GM12878 (cell line): ENCODE results near the gene OPRM1. TPM values are rescaled to one million over a fixed set of nuclear protein-coding genes. Genes with fewer than 3 reads are reported as not detected.

ENCODE experiments used
- ATAC-seq: fragments of 200-7000 bp; cut with Tn5 transposase; 3 replicates; pipeline ENCODE4 v1.9.1; 2020; ENCODE audit warnings: mild to moderate bottlenecking, moderate library complexity
- BruUV-seq: library from RNA; stranded (reverse); fragments of 400-500 nt; replicated peaks from 2 replicates; lab custom pipeline; 2021; lab: Mats Ljungman, UMichigan
- CTCF ChIA-PET: fragments of 300-600 bp; sonication (Branson Sonifier 250); formaldehyde crosslinking; extraction: SDS; loops from one replicate; lab custom pipeline; 2021; ENCODE audit warnings: inconsistent platforms; lab: Yijun Ruan, JAX
- POLR2A ChIA-PET: fragments of 350-600 bp; formaldehyde crosslinking; extraction: SDS; loops from one replicate; lab custom pipeline; 2021; ENCODE audit warnings: inconsistent platforms; lab: Charles Lee
- RAD21 ChIA-PET: fragments of 300-600 bp; sonication (Branson Sonifier 250); formaldehyde crosslinking; loops from one replicate; lab custom pipeline; 2023; ENCODE audit warnings: antibody characterized with exemption; ENCODE audit not compliant: unreplicated experiment; lab: Charles Lee
- SMC1A ChIA-PET: fragments of 300-600 bp; sonication (Branson Sonifier 250); formaldehyde crosslinking; loops from one replicate; lab custom pipeline; 2023; ENCODE audit not compliant: unreplicated experiment, uncharacterized antibody; lab: Charles Lee
- DNase-seq: peaks from one replicate; pipeline ENCODE4 v3.0.0-alpha.2; 2011; ENCODE audit warnings: low read depth, low spot score
- FAIRE-seq: peaks from 3 replicates; lab custom pipeline; 2011; peaks lifted over from hg19 to GRCh38; lab: Jason Lieb, UNC
- H2AFZ ChIP-seq: 2 replicates; pipeline ENCODE4 v1.6.0; 2011; ENCODE audit warnings: low read depth, low read length, control low read depth; ENCODE audit not compliant: control insufficient read depth
- H3K27ac ChIP-seq: 2 replicates; pipeline ENCODE4 v1.5.1; 2011; ENCODE audit warnings: control low read depth; ENCODE audit not compliant: control insufficient read depth, insufficient read depth
- H3K27me3 ChIP-seq, 2 experiments: replicated peaks in 1 of 2; 2 replicates each; pipeline versions ENCODE4 v1.6.0 to v1.6.1; 2011; ENCODE audit warnings: low read length in 1 of 2; ENCODE audit not compliant: control insufficient read depth in 2 of 2, insufficient read depth in 2 of 2
- H3K36me3 ChIP-seq, 2 experiments: 2 replicates each; pipeline ENCODE4 v1.5.1; 2011; ENCODE audit warnings: low read length in 1 of 2; ENCODE audit not compliant: control insufficient read depth in 2 of 2, insufficient read depth in 2 of 2
- H3K4me1 ChIP-seq: 2 replicates; pipeline ENCODE4 v1.6.1; 2011; ENCODE audit warnings: mild to moderate bottlenecking, low read length, moderate library complexity, mixed read lengths; ENCODE audit not compliant: control insufficient read depth, insufficient read depth
- H3K4me2 ChIP-seq: 2 replicates; pipeline ENCODE4 v1.6.0; 2011; ENCODE audit warnings: control low read depth; ENCODE audit not compliant: control insufficient read depth, insufficient read depth
- H3K4me3 ChIP-seq: fragments of 200-600 bp; sonication (generic); 2 replicates; pipeline ENCODE4 v1.5.1; 2016
- H3K79me2 ChIP-seq: 2 replicates; pipeline ENCODE4 v1.6.0; 2011; ENCODE audit warnings: low read length; ENCODE audit not compliant: control insufficient read depth, insufficient read depth
- H3K9ac ChIP-seq: 2 replicates; pipeline ENCODE4 v1.8.0; 2011; ENCODE audit warnings: low read length, control low read depth, mixed read lengths; ENCODE audit not compliant: control insufficient read depth, insufficient read depth
- H3K9me3 ChIP-seq: replicated peaks from 3 replicates; pipeline ENCODE4 v1.5.1; 2011; ENCODE audit warnings: mild to moderate bottlenecking, low read length; ENCODE audit not compliant: control insufficient read depth, insufficient read depth
- H4K20me1 ChIP-seq: 2 replicates; pipeline ENCODE4 v1.6.0; 2011; ENCODE audit not compliant: control insufficient read depth, insufficient read depth
- CREB1 ChIP-seq: IDR thresholded peaks from 2 replicates; pipeline ENCODE4 v1.6.1; 2012; ENCODE audit warnings: low read depth, mild to moderate bottlenecking, inconsistent platforms
- HDAC6 ChIP-seq: fragments of 200-600 bp; sonication (generic); IDR thresholded peaks from one replicate; pipeline ENCODE4 v1.8.0; 2017; ENCODE audit warnings: antibody characterized with exemption; ENCODE audit not compliant: unreplicated experiment
- MTA3 ChIP-seq: IDR thresholded peaks from 2 replicates; pipeline ENCODE4 v1.6.1; 2012; ENCODE audit warnings: low read length, inconsistent platforms, borderline replicate concordance
- NFIC ChIP-seq: IDR thresholded peaks from 2 replicates; pipeline ENCODE4 v1.6.1; 2012; ENCODE audit warnings: low read depth, mild to moderate bottlenecking, inconsistent platforms, low read length, moderate library complexity
- NR2C2 ChIP-seq: IDR thresholded peaks from 2 replicates; pipeline ENCODE4 v1.6.1; 2011; ENCODE audit warnings: borderline replicate concordance, low read depth; ENCODE audit not compliant: control insufficient read depth, insufficient read length
- PML ChIP-seq: IDR thresholded peaks from 2 replicates; pipeline ENCODE4 v1.6.1; 2012; ENCODE audit warnings: low read length, inconsistent platforms
- POU2F2 ChIP-seq: IDR thresholded peaks from 3 replicates; pipeline ENCODE4 v1.6.1; 2011; ENCODE audit warnings: low read depth, mild to moderate bottlenecking, low read length, borderline replicate concordance
- RAD51 ChIP-seq: fragments of 450-650 bp; IDR thresholded peaks from 2 replicates; pipeline ENCODE4 v1.6.1; 2016; ENCODE audit warnings: moderate library complexity, mild to moderate bottlenecking, inconsistent platforms
- RB1 ChIP-seq: fragments of 450-650 bp; formaldehyde crosslinking; IDR thresholded peaks from 2 replicates; pipeline ENCODE4 v1.6.1; 2017; ENCODE audit warnings: mild to moderate bottlenecking, borderline replicate concordance
- RFX5 ChIP-seq: IDR thresholded peaks from 2 replicates; pipeline ENCODE4 v1.6.1; 2011; ENCODE audit warnings: low read depth, low read length, improper control_type of control experiment
- SREBF2 ChIP-seq: IDR thresholded peaks from 2 replicates; pipeline ENCODE4 v1.6.1; 2012; ENCODE audit warnings: mild to moderate bottlenecking, low read length
- ZNF217 ChIP-seq: fragments of 450-650 bp; IDR thresholded peaks from 2 replicates; pipeline ENCODE4 v1.6.1; 2017; ENCODE audit warnings: antibody characterized with exemption, mild to moderate bottlenecking
- WGBS: methylation state at CpG from one replicate; pipeline ENCODE4 v1.1.6; 2016; ENCODE audit warnings: low lambda C conversion rate; ENCODE audit not compliant: insufficient replicate concordance, insufficient coverage; ENCODE audit errors: missing lambda C conversion rate; 5-methylcytosine and 5-hydroxymethylcytosine counted together
- in situ Hi-C: fragments of 300-500 bp; cut with MboI; formaldehyde crosslinking; loops from 9 replicates; pipeline ENCODE4 v1.14.3; 2018; ENCODE audit warnings: mixed read lengths
- intact Hi-C: fragments of 100-400 bp; cut with micrococcal nuclease; formaldehyde crosslinking; loops from one replicate; pipeline ENCODE4 v1.14.2; 2022; ENCODE audit not compliant: unreplicated experiment
- polyA plus RNA-seq, 11 experiments: library from polyadenylated mRNA; depleted of rRNA in 4 of 11; unstranded in 6 of 11; stranded (reverse) in 5 of 11; fragments of >200 nt; fragmentation: Nextera tagmentation in 4 of 11; fragmentation: Illumina TruSeq in 1 of 11; extraction: Ambion mirVana in 4 of 11; extraction: Trizol in 1 of 11; gene quantifications; 1 replicate in 1 of 11; 2 replicates in 10 of 11; pipeline versions ENCODE4 v1.2.1 to v1.2.3, GENCODE V29; 2011 to 2016; ENCODE audit warnings: inconsistent platforms in 2 of 11, missing spikeins in 2 of 11, low read depth in 1 of 11
- total RNA-seq, 4 experiments: library from RNA; depleted of rRNA in 3 of 4; stranded (reverse); fragments of >200 nt in 3 of 4; fragmentation: Illumina TruSeq in 1 of 4; extraction: Trizol in 1 of 4; gene quantifications; 2 replicates each; pipeline versions ENCODE4 v1.2.1 to v1.2.3, GENCODE V29; 2013 to 2021
- TF ChIP-seq, protein P1 (sequence below): fragments of 450-650 bp; IDR thresholded peaks from 2 replicates; pipeline ENCODE4 v1.6.1; 2017; ENCODE audit warnings: borderline replicate concordance

OPRM1 gene
- total and polyA plus RNA-seq, 10 of the 15 experiments (the other 5 are each of a cell fraction or from before 2014, with no cell fraction given), result not detected

DNA sequence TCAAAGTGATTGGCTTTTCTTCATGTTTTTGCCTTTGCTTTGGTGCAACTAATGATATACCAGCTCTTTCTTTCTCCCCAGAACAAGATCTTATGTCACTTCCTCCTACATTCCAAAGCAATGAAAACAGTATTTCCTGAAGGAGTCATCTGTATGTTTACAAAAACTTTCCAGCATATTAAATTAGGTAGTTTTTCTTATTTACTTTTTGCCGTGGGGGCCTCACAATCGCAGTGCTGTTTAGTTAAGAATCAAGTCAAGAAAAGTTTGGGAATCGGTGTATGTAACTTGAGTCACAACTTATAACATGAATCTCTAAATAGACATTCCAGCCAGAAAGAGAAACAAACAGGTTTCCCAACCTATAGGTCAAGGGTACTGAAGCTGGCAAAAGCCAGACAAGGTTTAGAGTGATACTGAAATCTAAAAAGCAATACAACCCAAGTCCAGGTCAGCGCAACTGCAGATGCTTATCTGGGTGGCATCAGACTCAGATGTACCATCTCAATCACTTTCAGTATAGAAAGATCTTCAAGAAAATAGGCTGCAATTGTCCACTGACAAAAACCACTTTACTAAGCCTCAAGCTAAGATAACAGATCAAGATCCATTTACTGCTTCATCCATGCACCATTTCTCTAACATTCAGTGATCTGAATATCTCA, 253.9 kb downstream of the OPRM1 start:
- ChIA-PET SMC1A (interaction anchor here (1.0 to 1.5 kb wide), 2 partner anchors 17 to 79 kb away, joined by 3 to 4 read pairs; no protein-coding TSS in a partner anchor), POLR2A (no interaction called here), RAD21 (no interaction called here), CTCF (no interaction called here)
- no peak overlapping the region for H3K4me2 ChIP-seq
- H3K79me2 ChIP-seq, result no peaks in the 10 kb centered on the region
- no peak for DNase-seq
- H3K4me3 ChIP-seq, result no peak overlapping the region
- H4K20me1 ChIP-seq, result no peaks in the 10 kb centered on the region
- WGBS, result 75% methylated on average over 4 of the region's 4 CpGs
- H3K36me3 ChIP-seq, result no peaks in the 10 kb centered on the region
- H3K4me1 ChIP-seq, result peaks cover 4% of the 10 kb centered on the region
- no peaks in the 10 kb centered on the region; the same call in 2 of the 3 replicates for H3K9me3 ChIP-seq
- in situ Hi-C loops, result no loop called here
- H3K9ac ChIP-seq, result no peak overlapping the region
- intact Hi-C loops, result no loop called here
- H3K27ac ChIP-seq, result no peak overlapping the region; the same call in 1 of the 2 replicates
- H2AFZ ChIP-seq, result no peak overlapping the region
- no peak for TF ChIP-seq POU2F2
- TF ChIP-seq PML, result no peak
- TF ChIP-seq HDAC6, result no peak
- TF ChIP-seq, protein P1, sequence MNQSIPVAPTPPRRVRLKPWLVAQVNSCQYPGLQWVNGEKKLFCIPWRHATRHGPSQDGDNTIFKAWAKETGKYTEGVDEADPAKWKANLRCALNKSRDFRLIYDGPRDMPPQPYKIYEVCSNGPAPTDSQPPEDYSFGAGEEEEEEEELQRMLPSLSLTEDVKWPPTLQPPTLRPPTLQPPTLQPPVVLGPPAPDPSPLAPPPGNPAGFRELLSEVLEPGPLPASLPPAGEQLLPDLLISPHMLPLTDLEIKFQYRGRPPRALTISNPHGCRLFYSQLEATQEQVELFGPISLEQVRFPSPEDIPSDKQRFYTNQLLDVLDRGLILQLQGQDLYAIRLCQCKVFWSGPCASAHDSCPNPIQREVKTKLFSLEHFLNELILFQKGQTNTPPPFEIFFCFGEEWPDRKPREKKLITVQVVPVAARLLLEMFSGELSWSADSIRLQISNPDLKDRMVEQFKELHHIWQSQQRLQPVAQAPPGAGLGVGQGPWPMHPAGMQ, result no peak
- TF ChIP-seq RAD51, result no peak
- TF ChIP-seq RB1, result no peak
- TF ChIP-seq SREBF2, result no peak
- TF ChIP-seq NR2C2, result no peak
- TF ChIP-seq NFIC, result no peak
- TF ChIP-seq MTA3, result no peak
- TF ChIP-seq RFX5, result no peak
- TF ChIP-seq CREB1, result no peak
- TF ChIP-seq ZNF217, result no peak
- TF ChIP-seq, all 136 proteins: peak for 0
- BruUV-seq, result no TSS peak
- no peaks in the 10 kb centered on the region for H3K27me3 ChIP-seq
- FAIRE-seq (no peak), ATAC-seq (no peak)
